GM12878 (cell line): ENCODE measurements around the gene KIF21A.

ENCODE experiments used
- CEBPB ChIP-seq, 2 experiments: fragments of 150-350 bp in 1 of 2; IDR thresholded peaks; 2 replicates each; pipeline ENCODE4 v1.6.1; 2012 to 2014; ENCODE audit warnings: low read depth in 2 of 2, low read length in 2 of 2, borderline replicate concordance in 1 of 2, inconsistent platforms in 1 of 2
- CREB1 ChIP-seq: IDR thresholded peaks from 2 replicates; pipeline ENCODE4 v1.6.1; 2012; ENCODE audit warnings: low read depth, mild to moderate bottlenecking, inconsistent platforms
- RAD21 ChIP-seq: IDR thresholded peaks from 2 replicates; pipeline ENCODE4 v1.6.1; 2011; ENCODE audit warnings: mild to moderate bottlenecking, low read depth, low read length, moderate library complexity; ENCODE audit not compliant: insufficient read depth
- ZZZ3 ChIP-seq: IDR thresholded peaks from 2 replicates; pipeline ENCODE4 v1.6.1; 2011; ENCODE audit warnings: low read depth; ENCODE audit not compliant: control insufficient read depth, insufficient read length

- TF ChIP-seq RAD21 (no peak), CEBPB (IDR thresholded peaks at IDR 0.05; ENCODE audit: borderline replicate concordance in 1 of 2, low read depth in 2 of 2, low read length in 2 of 2) (no peak), CREB1 (no peak), ZZZ3 (no peak)
Measured at GRCh38 chr12:39441189-39441962, 1.5 kb downstream of the KIF21A start.
